ENCODE measurements around the gene MXD4.

The MXD4 gene

DNA sequence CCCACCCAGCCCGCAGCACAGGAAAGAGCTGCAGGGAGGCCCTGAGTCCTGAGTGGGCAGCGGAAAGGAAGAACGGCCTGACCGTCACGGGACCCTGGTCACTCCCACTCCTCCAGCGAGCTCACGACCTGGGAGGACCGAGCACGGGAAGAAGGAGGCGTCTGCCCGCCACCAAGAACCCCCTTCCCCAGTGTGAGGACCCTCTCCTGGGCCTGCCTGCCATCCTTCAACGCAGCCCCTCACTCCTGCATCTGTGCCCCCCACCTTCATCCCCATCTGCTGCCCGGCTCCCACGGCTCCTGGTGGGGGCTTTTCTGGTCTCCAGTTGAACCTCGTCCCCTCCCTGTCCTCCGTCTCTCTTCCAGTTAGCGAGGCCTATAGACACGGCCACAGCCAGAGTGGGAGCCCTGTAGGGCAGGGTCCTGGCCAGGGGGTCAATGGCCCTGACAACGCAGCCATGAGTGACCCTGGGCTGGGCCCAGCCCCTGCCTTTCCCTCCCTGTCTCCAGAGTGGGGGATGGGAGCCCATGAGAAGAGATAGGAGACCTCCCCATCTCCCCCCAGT, 41.3 kb upstream of the MXD4 start:
- ChIA-PET POLR2A (no interaction called here), CTCF (interaction anchor here (1.1 kb wide), 1 partner anchor 29 kb away, joined by 3 read pairs; no protein-coding TSS in a partner anchor)
- no peak for DNase-seq
- WGBS (ENCODE audit: insufficient coverage), result 94% methylated on average over 16 of the region's 19 CpGs
- Histone ChIP-seq H3K4me3 (ENCODE audit: control insufficient read depth in 1 of 7, extremely low read depth in 1 of 7, insufficient read depth in 4 of 7, low read depth in 2 of 7, low read length in 6 of 7) (no peak overlapping the region), H3K27ac (ENCODE audit: insufficient read depth in 1 of 2, low read depth in 1 of 2, low read length in 2 of 2, poor library complexity in 1 of 2, severe bottlenecking in 2 of 2) (no peak overlapping the region), H3K36me3 (ENCODE audit: control insufficient read depth in 4 of 4, insufficient read depth in 4 of 4, low read length in 3 of 4) (no peaks in the 10 kb centered on the region), H3K4me1 (ENCODE audit: control extremely low read depth in 1 of 4, control insufficient read depth in 4 of 4, insufficient read depth in 4 of 4, low read length in 3 of 4) (no peaks in the 10 kb centered on the region), H3K9me3 (ENCODE audit: control extremely low read depth in 1 of 5, control insufficient read depth in 4 of 5, insufficient read depth in 2 of 5, low read depth in 1 of 5, low read length in 4 of 5) (peaks cover 0 to 15% (median 2%) of the 10 kb centered on the region in 5 experiments), H3K27me3 (replicated peaks in 2 of 5; ENCODE audit: control insufficient read depth in 4 of 5, insufficient read depth in 5 of 5, low read length in 4 of 5) (peaks cover 0 to 2% (median 0%) of the 10 kb centered on the region in 5 experiments)

DNA sequence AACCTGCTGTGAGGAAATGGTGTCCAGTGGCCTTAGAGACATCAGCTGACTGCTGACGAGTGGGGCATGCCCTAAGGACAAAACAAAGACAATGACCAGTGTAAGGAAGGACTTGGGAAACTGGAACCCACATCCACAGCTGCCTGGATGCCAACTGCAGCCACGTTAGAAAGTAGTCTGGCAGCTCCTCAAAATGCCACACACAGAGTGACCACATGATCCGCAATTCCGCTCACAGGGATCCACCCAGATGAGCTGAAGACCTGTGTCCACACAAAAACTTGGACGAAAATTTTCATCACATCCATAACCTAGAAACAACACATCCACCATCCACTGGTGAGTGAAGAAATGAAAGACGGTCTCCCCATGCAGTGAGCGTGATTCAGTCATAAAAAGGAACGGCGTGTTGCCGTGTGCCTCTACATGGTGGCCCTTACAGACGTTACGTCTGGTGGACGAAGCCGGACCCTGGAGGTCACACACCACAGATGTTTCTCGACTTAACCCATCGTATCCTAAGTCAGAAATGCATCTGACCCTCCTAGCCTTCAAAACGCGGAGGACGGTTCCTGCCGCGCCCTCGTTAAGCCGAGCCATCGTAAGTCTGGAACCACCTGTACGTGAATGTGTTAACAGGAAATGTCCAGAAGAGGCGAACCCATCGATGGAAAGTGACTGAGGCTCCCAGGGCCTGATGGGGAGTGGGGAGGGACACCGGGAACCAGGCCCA, 40.6 kb upstream of the MXD4 start:
- WGBS (ENCODE audit: insufficient coverage), result 96% methylated on average over 26 of the region's 28 CpGs
- H3K4me1 ChIP-seq (ENCODE audit: control extremely low read depth in 1 of 4, control insufficient read depth in 4 of 4, insufficient read depth in 4 of 4, low read length in 3 of 4), result no peaks in the 10 kb centered on the region
- ChIA-PET CTCF (interaction anchor here (1.1 kb wide), 1 partner anchor 29 kb away, joined by 3 read pairs; no protein-coding TSS in a partner anchor), POLR2A (interaction anchor here (1.0 kb wide), 1 partner anchor 12 kb away, joined by 4 read pairs; no protein-coding TSS in a partner anchor)
- peak in 1 of 3 donors; percentile 19 for DNase-seq
- H3K36me3 ChIP-seq (ENCODE audit: control insufficient read depth in 4 of 4, insufficient read depth in 4 of 4, low read length in 3 of 4), result no peaks in the 10 kb centered on the region
- no peak overlapping the region for H3K27ac ChIP-seq (ENCODE audit: insufficient read depth in 1 of 2, low read depth in 1 of 2, low read length in 2 of 2, poor library complexity in 1 of 2, severe bottlenecking in 2 of 2)
- H3K9me3 ChIP-seq (ENCODE audit: control extremely low read depth in 1 of 5, control insufficient read depth in 4 of 5, insufficient read depth in 2 of 5, low read depth in 1 of 5, low read length in 4 of 5), result peaks cover 0 to 14% (median 2%) of the 10 kb centered on the region in 5 experiments
- no peaks in the 10 kb centered on the region for H3K27me3 ChIP-seq (replicated peaks in 2 of 5; ENCODE audit: control insufficient read depth in 4 of 5, insufficient read depth in 5 of 5, low read length in 4 of 5)
- H3K4me3 ChIP-seq (ENCODE audit: control insufficient read depth in 1 of 7, extremely low read depth in 1 of 7, insufficient read depth in 4 of 7, low read depth in 2 of 7, low read length in 6 of 7), result no peak overlapping the region

DNA sequence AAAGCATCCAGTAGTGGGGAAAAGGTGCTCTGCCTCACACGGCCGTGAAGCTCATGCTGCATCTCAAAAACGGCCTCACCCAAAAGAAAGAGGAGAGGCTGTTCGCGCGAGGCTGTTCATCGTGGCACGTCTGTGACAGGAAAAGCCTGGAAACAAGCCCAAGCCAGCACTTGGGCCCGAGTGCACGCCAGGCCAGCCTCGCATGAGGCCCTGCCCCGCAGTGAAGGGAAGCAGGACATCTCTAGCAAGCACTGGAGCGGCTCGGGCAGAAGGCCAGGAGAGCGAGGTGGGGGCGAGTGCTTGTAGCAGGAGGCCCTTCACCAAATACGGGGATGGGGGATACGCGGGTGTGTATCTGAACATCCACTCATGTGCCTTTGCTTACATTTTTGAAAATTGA, 39.9 kb upstream of the MXD4 start:
- no peak for DNase-seq
- ChIA-PET POLR2A (interaction anchor here (1.0 kb wide), 1 partner anchor 11 kb away, joined by 4 read pairs; no protein-coding TSS in a partner anchor), CTCF (interaction anchor here (1.1 to 1.2 kb wide), 2 partner anchors 27 to 30 kb away, joined by 3 read pairs; no protein-coding TSS in a partner anchor)
- H3K4me1 ChIP-seq (ENCODE audit: control extremely low read depth in 1 of 4, control insufficient read depth in 4 of 4, insufficient read depth in 4 of 4, low read length in 3 of 4), result no peaks in the 10 kb centered on the region
- H3K4me3 ChIP-seq (ENCODE audit: control insufficient read depth in 1 of 7, extremely low read depth in 1 of 7, insufficient read depth in 4 of 7, low read depth in 2 of 7, low read length in 6 of 7), result no peak overlapping the region
- WGBS (ENCODE audit: insufficient coverage), result 95% methylated on average over 13 of the region's 19 CpGs
- H3K27me3 ChIP-seq (replicated peaks in 2 of 5; ENCODE audit: control insufficient read depth in 4 of 5, insufficient read depth in 5 of 5, low read length in 4 of 5), result peaks cover 0 to 2% (median 0%) of the 10 kb centered on the region in 5 experiments
- peaks cover 0 to 11% (median 2%) of the 10 kb centered on the region in 5 experiments for H3K9me3 ChIP-seq (ENCODE audit: control extremely low read depth in 1 of 5, control insufficient read depth in 4 of 5, insufficient read depth in 2 of 5, low read depth in 1 of 5, low read length in 4 of 5)
- no peaks in the 10 kb centered on the region for H3K36me3 ChIP-seq (ENCODE audit: control insufficient read depth in 4 of 4, insufficient read depth in 4 of 4, low read length in 3 of 4)
- H3K27ac ChIP-seq (ENCODE audit: insufficient read depth in 1 of 2, low read depth in 1 of 2, low read length in 2 of 2, poor library complexity in 1 of 2, severe bottlenecking in 2 of 2), result no peak overlapping the region

DNA sequence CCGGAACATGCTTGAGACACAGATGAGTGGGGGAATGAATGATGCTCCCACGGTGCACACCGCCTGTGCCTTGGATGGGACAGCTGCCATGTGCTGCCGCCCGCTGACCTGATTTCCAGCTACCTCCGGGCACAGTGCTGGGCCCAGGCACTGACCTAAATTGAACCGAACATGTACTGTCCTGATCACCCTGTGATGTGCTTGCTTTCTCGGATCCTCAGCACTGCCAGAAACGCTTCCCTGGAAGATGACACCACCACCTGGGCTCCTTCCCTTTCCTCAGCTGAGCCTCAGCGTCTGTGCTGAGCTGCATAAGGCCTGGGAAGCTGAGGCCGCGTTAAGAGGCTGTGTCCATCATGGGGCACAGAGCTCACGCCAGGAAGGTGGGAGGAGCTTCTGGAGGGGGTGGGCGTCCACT, 39.3 kb upstream of the MXD4 start:
- Histone ChIP-seq H3K9me3 (ENCODE audit: control extremely low read depth in 1 of 5, control insufficient read depth in 4 of 5, insufficient read depth in 2 of 5, low read depth in 1 of 5, low read length in 4 of 5) (peaks cover 0 to 8% (median 2%) of the 10 kb centered on the region in 5 experiments), H3K36me3 (ENCODE audit: control insufficient read depth in 4 of 4, insufficient read depth in 4 of 4, low read length in 3 of 4) (no peaks in the 10 kb centered on the region), H3K27me3 (replicated peaks in 2 of 5; ENCODE audit: control insufficient read depth in 4 of 5, insufficient read depth in 5 of 5, low read length in 4 of 5) (peaks cover 0 to 3% (median 0%) of the 10 kb centered on the region in 5 experiments), H3K4me1 (ENCODE audit: control extremely low read depth in 1 of 4, control insufficient read depth in 4 of 4, insufficient read depth in 4 of 4, low read length in 3 of 4) (no peaks in the 10 kb centered on the region), H3K4me3 (ENCODE audit: control insufficient read depth in 1 of 7, extremely low read depth in 1 of 7, insufficient read depth in 4 of 7, low read depth in 2 of 7, low read length in 6 of 7) (no peak overlapping the region), H3K27ac (ENCODE audit: insufficient read depth in 1 of 2, low read depth in 1 of 2, low read length in 2 of 2, poor library complexity in 1 of 2, severe bottlenecking in 2 of 2) (no peak overlapping the region)
- WGBS (ENCODE audit: insufficient coverage), result 98% methylated on average over 10 of the region's 14 CpGs
- POLR2A ChIA-PET, result no interaction called here
- no peak for DNase-seq
- CTCF ChIA-PET, result interaction anchor here (1.2 kb wide), 1 partner anchor 27 kb away, joined by 3 read pairs; no protein-coding TSS in a partner anchor

DNA sequence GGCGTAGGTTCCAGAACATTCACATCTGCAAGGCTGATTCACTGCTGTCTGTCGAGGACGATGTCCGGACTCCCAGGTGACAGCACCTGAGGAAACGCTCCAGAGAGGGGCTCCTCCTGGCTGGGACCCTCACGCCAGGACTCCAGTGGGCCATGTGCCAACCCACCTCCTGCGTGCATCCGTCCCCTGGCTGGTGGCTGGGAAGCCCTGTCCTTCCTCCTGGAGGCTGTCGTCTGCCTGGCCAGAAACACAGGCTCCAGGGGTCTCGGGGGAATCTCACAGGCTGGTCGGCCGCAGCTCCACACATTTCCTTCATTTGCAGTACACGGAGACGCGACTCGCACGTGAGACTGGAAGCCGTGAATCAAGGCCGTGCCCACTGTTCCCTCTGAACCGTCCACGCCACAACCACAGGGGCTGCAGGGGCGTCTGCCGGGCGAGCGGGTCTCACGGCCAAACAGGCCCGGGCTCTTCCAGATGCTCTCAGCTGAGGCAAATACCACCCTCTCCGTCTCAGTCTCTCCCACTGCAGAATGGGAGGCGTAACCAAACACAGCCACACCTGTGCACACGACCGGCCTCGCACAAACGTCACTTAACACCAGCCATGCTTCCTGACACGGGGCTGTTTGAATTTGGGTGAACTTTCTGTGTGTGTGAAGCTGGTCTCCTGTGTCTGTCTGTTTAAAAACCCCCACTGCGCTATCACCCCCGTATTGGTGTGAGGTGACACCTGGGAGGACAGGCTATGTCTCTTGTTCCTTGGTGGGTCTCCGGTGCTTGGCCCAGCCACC, 38.7 kb upstream of the MXD4 start:
- 98% methylated on average over 33 of the region's 37 CpGs for WGBS (ENCODE audit: insufficient coverage)
- peaks cover 0 to 8% (median 2%) of the 10 kb centered on the region in 5 experiments for H3K9me3 ChIP-seq (ENCODE audit: control extremely low read depth in 1 of 5, control insufficient read depth in 4 of 5, insufficient read depth in 2 of 5, low read depth in 1 of 5, low read length in 4 of 5)
- ChIA-PET POLR2A (no interaction called here), CTCF (interaction anchor here (1.2 kb wide), 1 partner anchor 28 kb away, joined by 3 read pairs; no protein-coding TSS in a partner anchor)
- H3K4me3 ChIP-seq (ENCODE audit: control insufficient read depth in 1 of 7, extremely low read depth in 1 of 7, insufficient read depth in 4 of 7, low read depth in 2 of 7, low read length in 6 of 7), result no peak overlapping the region
- H3K27me3 ChIP-seq (replicated peaks in 2 of 5; ENCODE audit: control insufficient read depth in 4 of 5, insufficient read depth in 5 of 5, low read length in 4 of 5), result peaks cover 0 to 3% (median 0%) of the 10 kb centered on the region in 5 experiments
- DNase-seq, result no peak
- peaks cover 0 to 5% (median 1%) of the 10 kb centered on the region in 4 experiments for H3K4me1 ChIP-seq (ENCODE audit: control extremely low read depth in 1 of 4, control insufficient read depth in 4 of 4, insufficient read depth in 4 of 4, low read length in 3 of 4)
- no peaks in the 10 kb centered on the region for H3K36me3 ChIP-seq (ENCODE audit: control insufficient read depth in 4 of 4, insufficient read depth in 4 of 4, low read length in 3 of 4)
- H3K27ac ChIP-seq (ENCODE audit: insufficient read depth in 1 of 2, low read depth in 1 of 2, low read length in 2 of 2, poor library complexity in 1 of 2, severe bottlenecking in 2 of 2), result no peak overlapping the region

DNA sequence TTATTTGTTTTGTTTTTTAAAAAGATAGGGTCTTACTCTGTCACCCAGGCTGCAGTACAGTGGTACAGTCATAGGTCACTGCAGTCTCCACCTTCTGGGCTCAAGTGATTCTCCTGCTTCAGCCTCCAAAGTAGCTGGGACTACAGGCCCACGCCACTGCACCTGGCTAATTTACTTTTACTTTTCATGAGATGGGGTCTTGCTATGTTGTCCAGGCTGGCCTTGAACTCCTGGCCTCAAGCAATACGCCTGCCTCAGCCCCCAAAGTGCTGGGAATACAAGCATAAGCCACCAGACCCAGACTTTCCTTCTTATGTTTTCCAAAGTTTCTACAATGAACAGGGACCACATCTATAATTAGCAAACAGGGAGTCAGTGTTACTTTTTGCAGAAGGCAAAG, 37.9 kb upstream of the MXD4 start:
- peaks cover 0 to 9% (median 7%) of the 10 kb centered on the region in 4 experiments for H3K4me1 ChIP-seq (ENCODE audit: control extremely low read depth in 1 of 4, control insufficient read depth in 4 of 4, insufficient read depth in 4 of 4, low read length in 3 of 4)
- ChIA-PET CTCF (no interaction called here), POLR2A (no interaction called here)
- H3K9me3 ChIP-seq (ENCODE audit: control extremely low read depth in 1 of 5, control insufficient read depth in 4 of 5, insufficient read depth in 2 of 5, low read depth in 1 of 5, low read length in 4 of 5), result peaks cover 0 to 8% (median 2%) of the 10 kb centered on the region in 5 experiments
- no peak for DNase-seq
- H3K36me3 ChIP-seq (ENCODE audit: control insufficient read depth in 4 of 4, insufficient read depth in 4 of 4, low read length in 3 of 4), result no peaks in the 10 kb centered on the region
- 100% methylated on average over 2 of the region's 2 CpGs for WGBS (ENCODE audit: insufficient coverage)
- peaks cover 0 to 3% (median 0%) of the 10 kb centered on the region in 5 experiments for H3K27me3 ChIP-seq (replicated peaks in 2 of 5; ENCODE audit: control insufficient read depth in 4 of 5, insufficient read depth in 5 of 5, low read length in 4 of 5)
- no peak overlapping the region for H3K4me3 ChIP-seq (ENCODE audit: control insufficient read depth in 1 of 7, extremely low read depth in 1 of 7, insufficient read depth in 4 of 7, low read depth in 2 of 7, low read length in 6 of 7)
- H3K27ac ChIP-seq (ENCODE audit: insufficient read depth in 1 of 2, low read depth in 1 of 2, low read length in 2 of 2, poor library complexity in 1 of 2, severe bottlenecking in 2 of 2), result no peak overlapping the region

All from common myeloid progenitor, CD34-positive (primary cell).